Mesenchymal stem cell (in vitro differentiated cells and primary cell): ENCODE results near the gene CXCR6.

Experiments used
- DNase-seq: peaks from one replicate; pipeline ENCODE4 v3.0.0-alpha.2; 2013
- H2AFZ ChIP-seq: one replicate; pipeline ENCODE4 v1.6.1; 2013; ENCODE audit warnings: low read depth, mild to moderate bottlenecking, control low read depth, inconsistent platforms, low read length, moderate library complexity
- H2AK5ac ChIP-seq: 2 replicates; pipeline ENCODE4 v1.6.1; 2013; ENCODE audit warnings: low read length, moderate library complexity, mild to moderate bottlenecking, inconsistent platforms; ENCODE audit not compliant: severe bottlenecking
- H2BK120ac ChIP-seq: one replicate; pipeline ENCODE4 v1.6.1; 2013; ENCODE audit warnings: low read depth, mild to moderate bottlenecking, inconsistent platforms, low read length, moderate library complexity
- H2BK12ac ChIP-seq, 2 experiments: one replicate each; pipeline ENCODE4 v1.6.1; 2013; ENCODE audit warnings: inconsistent platforms in 2 of 2, low read length in 2 of 2, mild to moderate bottlenecking in 2 of 2, moderate library complexity in 2 of 2, control low read depth in 1 of 2
- H2BK15ac ChIP-seq: one replicate; pipeline ENCODE4 v1.6.1; 2013; ENCODE audit warnings: mild to moderate bottlenecking, low read depth, inconsistent platforms; ENCODE audit not compliant: poor library complexity, severe bottlenecking
- H2BK5ac ChIP-seq: 2 replicates; pipeline ENCODE4 v1.6.1; 2013; ENCODE audit warnings: low read depth, mild to moderate bottlenecking, low read length, control low read depth, inconsistent platforms; ENCODE audit not compliant: poor library complexity, severe bottlenecking
- H3K14ac ChIP-seq, 2 experiments: one replicate each; pipeline ENCODE4 v1.6.1; 2013; ENCODE audit warnings: inconsistent platforms in 2 of 2, low read length in 2 of 2, control low read depth in 1 of 2, mild to moderate bottlenecking in 1 of 2, moderate library complexity in 1 of 2
- H3K18ac ChIP-seq, 2 experiments: one replicate each; pipeline ENCODE4 v1.6.1; 2013; ENCODE audit warnings: inconsistent platforms in 2 of 2, low read length in 2 of 2, control low read depth in 1 of 2, low read depth in 1 of 2, mild to moderate bottlenecking in 1 of 2
- H3K23ac ChIP-seq, 2 experiments: one replicate each; pipeline ENCODE4 v1.6.1; 2013; ENCODE audit warnings: inconsistent platforms in 2 of 2, low read length in 2 of 2, mild to moderate bottlenecking in 2 of 2, moderate library complexity in 2 of 2, control low read depth in 1 of 2
- H3K27ac ChIP-seq: 2 replicates; pipeline ENCODE4 v1.5.1; 2013; ENCODE audit warnings: mild to moderate bottlenecking, moderate library complexity, low read length, control low read depth, inconsistent platforms; ENCODE audit not compliant: poor library complexity, severe bottlenecking
- H3K27me3 ChIP-seq, 2 experiments: 2 replicates each; pipeline versions ENCODE4 v1.6.1 to v1.7.0; 2013; ENCODE audit warnings: low read length in 2 of 2, mild to moderate bottlenecking in 2 of 2, moderate library complexity in 2 of 2, control low read depth in 1 of 2, inconsistent platforms in 1 of 2; ENCODE audit not compliant: control insufficient read depth in 1 of 2, insufficient read depth in 1 of 2
- H3K36me3 ChIP-seq, 2 experiments: 2 replicates each; pipeline versions ENCODE4 v1.6.1 to v1.7.0; 2013; ENCODE audit warnings: low read length in 2 of 2, control low read depth in 1 of 2, inconsistent platforms in 1 of 2, low read depth in 1 of 2, mild to moderate bottlenecking in 1 of 2; ENCODE audit not compliant: insufficient read depth in 2 of 2, control insufficient read depth in 1 of 2
- H3K4ac ChIP-seq, 2 experiments: one replicate each; pipeline ENCODE4 v1.6.1; 2013; ENCODE audit warnings: inconsistent platforms in 2 of 2, low read length in 2 of 2, mild to moderate bottlenecking in 2 of 2, moderate library complexity in 2 of 2, control low read depth in 1 of 2, low read depth in 1 of 2
- H3K4me1 ChIP-seq: 2 replicates; pipeline ENCODE4 v1.6.1; 2013; ENCODE audit warnings: low read depth, low read length, control low read depth; ENCODE audit not compliant: control insufficient read depth, insufficient read depth
- H3K4me2 ChIP-seq: 2 replicates; pipeline ENCODE4 v1.6.1; 2013; ENCODE audit warnings: low read length, mild to moderate bottlenecking, inconsistent platforms; ENCODE audit not compliant: poor library complexity, severe bottlenecking
- H3K4me3 ChIP-seq, 2 experiments: 2 replicates each; pipeline versions ENCODE4 v1.5.1 to v1.7.0; 2013; ENCODE audit warnings: low read length in 2 of 2, mild to moderate bottlenecking in 2 of 2, control low read depth in 1 of 2, low read depth in 1 of 2; ENCODE audit not compliant: insufficient read depth in 1 of 2
- H3K79me1 ChIP-seq: replicated peaks from 2 replicates; pipeline ENCODE4 v1.6.1; 2013; ENCODE audit warnings: mild to moderate bottlenecking, control low read depth, low read length, inconsistent platforms; ENCODE audit not compliant: poor library complexity, severe bottlenecking
- H3K9ac ChIP-seq: 2 replicates; pipeline ENCODE4 v1.7.0; 2013; ENCODE audit warnings: mild to moderate bottlenecking, low read length, moderate library complexity
- H3K9me3 ChIP-seq: 2 replicates; pipeline ENCODE4 v1.7.0; 2013; ENCODE audit warnings: mild to moderate bottlenecking, low read length; ENCODE audit not compliant: control insufficient read depth
- H4K8ac ChIP-seq: one replicate; pipeline ENCODE4 v1.6.1; 2013; ENCODE audit warnings: inconsistent platforms, mild to moderate bottlenecking, low read length, moderate library complexity
- H4K91ac ChIP-seq: one replicate; pipeline ENCODE4 v1.6.1; 2013; ENCODE audit warnings: mild to moderate bottlenecking, low read length, inconsistent platforms
- whole genome bisulfite sequencing: methylation state at CpG from one replicate; pipeline ENCODE4 v1.1.7; 2013; ENCODE audit warnings: mixed read lengths; 5-methylcytosine and 5-hydroxymethylcytosine counted together

CXCR6 gene

DNA sequence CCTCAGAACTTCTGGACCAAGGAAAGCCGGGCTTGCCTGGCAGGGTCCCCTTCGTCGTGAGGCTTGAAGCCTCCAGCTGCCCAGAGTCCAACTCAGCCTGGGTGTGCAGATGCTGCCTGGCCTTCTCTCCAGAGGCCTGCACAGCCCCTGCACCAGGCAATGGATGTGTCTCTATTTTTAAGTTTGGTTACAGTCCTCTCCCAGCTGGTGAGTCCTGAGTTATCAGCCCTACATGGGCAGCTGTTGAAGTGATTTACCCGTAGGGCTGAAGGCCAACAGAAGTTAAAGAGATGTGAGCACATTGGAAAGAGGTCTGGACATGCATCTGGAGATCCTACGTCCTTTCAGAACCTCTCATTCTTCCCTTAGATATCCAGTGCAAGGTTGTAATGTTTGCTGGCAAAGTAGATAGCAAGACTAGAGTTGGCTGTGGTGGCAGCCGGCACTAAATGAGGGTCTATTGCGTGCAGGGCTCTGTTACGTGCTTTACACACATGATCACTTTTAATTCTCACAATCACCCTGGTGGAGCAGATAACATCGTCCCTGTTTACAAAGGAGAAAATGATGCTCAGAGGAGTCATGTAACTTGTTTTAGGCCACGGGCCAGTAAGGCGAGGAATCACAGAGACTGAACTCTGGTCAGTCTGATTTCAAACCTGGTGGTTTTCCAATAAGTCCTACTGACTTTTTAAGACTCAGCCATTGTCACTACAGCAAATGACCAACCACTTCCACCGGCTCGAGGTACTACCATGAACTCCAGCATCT, 42.5 kb downstream of the CXCR6 start:
- H3K79me1 ChIP-seq, result peaks cover 32% of the 10 kb centered on the region
- no peaks in the 10 kb centered on the region for H3K27me3 ChIP-seq
- H4K8ac ChIP-seq, result no peak overlapping the region
- WGBS, result 96% methylated on average over 13 of the region's 13 CpGs
- no peak overlapping the region for H3K14ac ChIP-seq
- no peaks in the 10 kb centered on the region for H3K9me3 ChIP-seq
- H2BK5ac ChIP-seq, result no peak overlapping the region
- H3K23ac ChIP-seq, result no peak overlapping the region
- H3K36me3 ChIP-seq, result peaks cover 13 to 32% of the 10 kb centered on the region in 2 experiments
- no peak overlapping the region for H2AFZ ChIP-seq
- no peak overlapping the region for H4K91ac ChIP-seq
- H2BK15ac ChIP-seq, result no peak overlapping the region
- peaks cover 11% of the 10 kb centered on the region for H3K4me1 ChIP-seq
- no peak for DNase-seq
- H2BK120ac ChIP-seq, result no peak overlapping the region
- peak overlapping the region; percentile 75 for H3K9ac ChIP-seq
- peak overlapping the region in 1 of 2 experiments; percentile 60 for H3K4ac ChIP-seq
- peak overlapping the region in 1 of 2 experiments; percentile 51 for H2BK12ac ChIP-seq
- H3K4me3 ChIP-seq, result peak overlapping the region in 1 of 2 experiments; percentile 25
- no peak overlapping the region for H2AK5ac ChIP-seq
- no peak overlapping the region for H3K4me2 ChIP-seq
- peak overlapping the region; percentile 2 to 74 for H3K18ac ChIP-seq
- H3K27ac ChIP-seq, result no peak overlapping the region

DNA sequence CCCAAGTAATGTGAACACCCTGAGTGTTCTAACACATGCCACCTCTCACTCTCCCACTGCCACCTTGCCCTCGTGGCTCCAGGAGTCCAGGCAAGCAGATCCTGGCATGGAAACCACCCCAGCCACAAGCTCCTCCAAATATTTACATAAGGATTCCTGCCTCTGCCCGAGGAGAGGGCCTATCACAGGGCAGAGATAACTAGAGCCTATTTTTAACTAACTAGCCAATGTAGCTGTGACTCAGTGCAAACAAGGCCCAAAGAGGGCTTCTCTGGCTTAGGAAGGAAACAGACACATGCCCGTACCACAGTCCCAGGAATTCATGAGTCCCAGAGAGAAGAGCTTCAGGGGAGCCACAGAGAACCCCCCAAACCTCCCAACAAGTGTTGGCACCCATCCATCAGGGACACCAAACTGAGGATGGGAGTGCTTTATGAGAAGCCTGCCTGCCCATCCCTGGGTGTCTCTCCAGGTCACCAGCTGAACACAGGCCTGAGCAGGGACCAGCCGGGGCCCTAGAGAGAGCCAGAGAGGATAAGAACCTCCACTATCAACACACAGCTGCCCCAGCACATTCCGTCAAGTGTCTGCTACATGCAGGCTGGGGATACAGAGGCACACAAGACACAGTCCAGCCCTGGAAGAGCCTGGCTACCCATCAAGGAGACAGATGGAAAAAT, 43.2 kb downstream of the CXCR6 start:
- Histone ChIP-seq H4K8ac (peak overlapping the region; percentile 41), H3K79me1 (peaks cover 35% of the 10 kb centered on the region), H3K27me3 (no peaks in the 10 kb centered on the region), H2AFZ (no peak overlapping the region), H4K91ac (peak overlapping the region; percentile 71), H3K9ac (peak overlapping the region; percentile 75), H2BK120ac (peak overlapping the region; percentile 65), H3K18ac (peak overlapping the region; percentile 73 to 91), H2BK12ac (peak overlapping the region; percentile 88 to 96), H2AK5ac (no peak overlapping the region), H3K4me2 (peak overlapping the region; percentile 8), H3K27ac (peak overlapping the region; percentile 62), H2BK15ac (no peak overlapping the region), H3K9me3 (no peaks in the 10 kb centered on the region), H3K4me1 (peaks cover 11% of the 10 kb centered on the region), H3K36me3 (peaks cover 15 to 28% of the 10 kb centered on the region in 2 experiments), H3K14ac (peak overlapping the region in 1 of 2 experiments; percentile 70), H3K4me3 (peak overlapping the region in 1 of 2 experiments; percentile 25), H3K4ac (peak overlapping the region; percentile 29 to 92), H3K23ac (no peak overlapping the region), H2BK5ac (peak overlapping the region; percentile 69)
- 44% methylated on average over 5 of the region's 5 CpGs for WGBS
- DNase-seq, result peak; percentile 91

- peaks cover 11% of the 10 kb centered on the region for H3K4me1 ChIP-seq
- WGBS, result 77% methylated on average over 8 of the region's 8 CpGs
Measured at GRCh38 chr3:45987368-45988291, 44.4 kb downstream of the CXCR6 start.

More at GRCh38 chr3:45987368-45988291, 44.4 kb downstream of the CXCR6 start:
- Histone ChIP-seq H2BK5ac (no peak overlapping the region), H4K8ac (peak overlapping the region; percentile 31), H3K23ac (no peak overlapping the region), H3K4ac (peak overlapping the region; percentile 39 to 61), H3K14ac (peak overlapping the region in 1 of 2 experiments; percentile 6), H3K36me3 (peaks cover 16 to 17% of the 10 kb centered on the region in 2 experiments), H2BK120ac (no peak overlapping the region), H2BK15ac (no peak overlapping the region), H4K91ac (no peak overlapping the region), H3K9ac (peak overlapping the region; percentile 75), H3K27me3 (no peaks in the 10 kb centered on the region), H3K4me3 (peak overlapping the region in 1 of 2 experiments; percentile 5), H3K9me3 (no peaks in the 10 kb centered on the region), H2BK12ac (peak overlapping the region; percentile 17 to 29), H3K18ac (peak overlapping the region; percentile 31 to 38), H2AFZ (no peak overlapping the region), H3K27ac (no peak overlapping the region), H3K79me1 (peaks cover 43% of the 10 kb centered on the region), H3K4me2 (no peak overlapping the region), H2AK5ac (peak overlapping the region; percentile 27)
- peak; percentile 43 for DNase-seq
